H1 (cell line): ENCODE results near the gene TAPT1.

Source experiments
- EZH2 ChIP-seq: fragments of 200-600 bp; sonication (generic); IDR thresholded peaks from 2 replicates; pipeline ENCODE4 v1.7.1; 2012; ENCODE audit warnings: low read depth, mild to moderate bottlenecking, moderate library complexity, low read length, inconsistent platforms; ENCODE audit not compliant: severe bottlenecking
- POLR2AphosphoS5 ChIP-seq: IDR thresholded peaks from 2 replicates; pipeline ENCODE4 v1.6.1; 2011; ENCODE audit warnings: low read depth, low read length
- SP1 ChIP-seq: IDR thresholded peaks from 2 replicates; pipeline ENCODE4 v1.6.1; 2011; ENCODE audit warnings: low read depth, low read length
- YY1 ChIP-seq: IDR thresholded peaks from 2 replicates; pipeline ENCODE4 v1.6.1; 2011; ENCODE audit warnings: low read depth, mild to moderate bottlenecking, low read length

DNA sequence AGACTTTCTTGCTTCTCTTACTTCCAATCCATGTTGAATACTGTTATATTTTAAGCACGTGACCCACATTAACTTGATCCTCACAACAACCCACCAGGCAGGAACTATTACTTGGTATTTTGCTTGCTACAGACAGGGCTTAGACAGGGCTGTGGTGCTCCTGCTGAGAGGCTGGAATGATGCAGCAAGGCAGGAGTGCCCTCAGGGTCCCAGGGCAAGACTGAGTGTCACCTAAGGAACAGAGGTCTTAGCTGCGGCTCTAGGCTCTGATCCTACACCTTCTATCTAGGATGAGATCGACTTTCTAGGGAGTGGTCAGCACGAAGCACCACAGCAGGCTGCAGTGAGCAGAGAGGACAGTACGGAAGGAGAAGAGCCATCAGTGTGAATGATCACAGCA lies 20.0 kb downstream of the TAPT1 start:
- TF ChIP-seq SP1 (no peak), POLR2AphosphoS5 (no peak), YY1 (no peak), EZH2 (no peak)
